ENCODE measurements around the gene AMZ1. TPM values are rescaled to one million over a fixed set of nuclear protein-coding genes. Genes with fewer than 3 reads are reported as not detected.
"Not testable (repeated sequence)": the region's sequence is repeated elsewhere in the genome, so short reads cannot be mapped to it uniquely, and the experiment has no call there.

The AMZ1 gene
- total RNA-seq, 1 donor from 2014 or later: 0.83 TPM

DNA sequence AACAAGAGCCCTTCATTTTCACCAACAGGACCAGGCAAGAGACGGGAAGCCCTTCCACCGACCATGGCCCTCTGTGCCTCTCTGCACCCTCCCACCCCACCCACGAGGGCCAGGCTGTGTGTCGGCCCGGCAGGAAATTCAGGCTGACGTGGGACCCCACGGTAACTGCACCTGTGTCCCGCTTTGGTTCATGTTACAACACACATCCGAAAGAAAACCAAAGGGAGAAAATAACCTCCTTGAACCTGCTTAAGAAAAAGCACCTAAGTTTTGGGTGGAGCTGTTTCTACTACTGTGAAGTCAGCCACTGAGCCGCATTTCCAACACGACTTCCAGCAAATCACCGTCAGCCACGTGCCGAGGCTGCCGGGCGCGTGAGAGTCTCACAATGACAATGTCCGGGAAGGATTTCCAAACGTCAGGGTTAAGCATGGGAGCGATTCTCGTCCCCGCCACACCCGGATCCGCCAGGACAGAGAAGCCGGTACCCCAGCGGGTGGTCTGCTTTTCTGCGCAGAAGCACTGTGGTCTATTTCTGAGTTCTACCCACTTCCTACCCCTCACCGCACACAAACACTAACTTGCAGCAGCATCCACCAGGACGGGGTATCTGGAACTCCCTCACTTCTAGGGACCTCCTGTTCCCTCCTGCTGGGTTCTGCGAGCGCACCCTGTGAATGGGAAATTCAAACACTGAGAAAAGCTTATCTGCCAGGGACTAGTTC lies 36.6 kb downstream of the AMZ1 start:
- ATAC-seq: no peak

GRCh38 chr7:2725178-2726105 lies 37.4 kb downstream of the AMZ1 start:
- no peak for DNase-seq (ENCODE audit: low spot score)

More for the DNA sequence above, 36.6 kb downstream of the AMZ1 start:
- DNase-seq (ENCODE audit: low spot score): no peak

DNA sequence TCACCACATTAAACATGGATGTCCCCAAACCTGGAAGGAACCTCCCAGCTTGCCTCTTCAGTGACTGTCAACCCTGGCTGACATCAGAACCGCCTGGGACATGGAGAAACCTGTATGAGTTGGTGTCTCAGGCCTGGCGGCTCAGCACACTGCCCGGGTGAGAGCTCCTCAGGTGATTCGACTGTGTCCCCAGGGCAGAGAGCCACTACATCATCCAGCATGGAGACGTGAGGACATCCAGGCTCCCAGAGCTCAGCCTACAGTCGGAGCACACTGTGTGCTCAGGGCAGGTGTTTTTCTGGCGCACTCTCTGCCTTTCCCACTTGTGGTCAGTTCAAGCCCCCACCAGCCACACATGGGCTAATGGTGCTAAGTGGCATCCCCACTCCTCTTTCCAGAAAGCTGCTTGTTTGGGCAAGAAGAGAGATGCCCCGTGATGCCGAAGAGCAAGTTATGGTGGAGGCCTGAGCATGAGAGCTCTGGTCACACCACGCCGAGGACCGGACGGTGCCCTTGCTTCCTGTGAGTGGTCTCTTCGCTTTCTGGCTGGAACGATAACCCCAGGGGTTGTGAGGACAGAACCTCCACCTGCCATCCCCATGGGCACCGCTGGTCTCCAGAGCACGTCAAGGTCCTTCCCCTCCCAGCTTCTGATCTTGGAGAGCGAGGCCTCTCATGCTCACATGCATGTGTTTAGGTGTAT lies 38.5 kb downstream of the AMZ1 start:
- DNase-seq (ENCODE audit: low spot score) (no peak), ATAC-seq (no peak)

More at GRCh38 chr7:2725178-2726105, 37.4 kb downstream of the AMZ1 start:
- no peak for ATAC-seq

- ATAC-seq: not testable (repeated sequence)
- peak; percentile 22 for DNase-seq (ENCODE audit: low spot score)
Measured at GRCh38 chr7:2727206-2727605, 39.2 kb downstream of the AMZ1 start.

GRCh38 chr7:2728316-2729030 lies 40.5 kb downstream of the AMZ1 start:
- DNase-seq (ENCODE audit: low spot score) (peak; percentile 38), ATAC-seq (peak; percentile 51)

- DNase-seq (ENCODE audit: low spot score): peak; percentile 42
- ATAC-seq: peak; percentile 56
Measured at GRCh38 chr7:2729031-2729892, 41.3 kb downstream of the AMZ1 start.

GRCh38 chr7:2729893-2730716 lies 42.1 kb downstream of the AMZ1 start:
- ATAC-seq (no peak), DNase-seq (ENCODE audit: low spot score) (peak; percentile 30)

DNA sequence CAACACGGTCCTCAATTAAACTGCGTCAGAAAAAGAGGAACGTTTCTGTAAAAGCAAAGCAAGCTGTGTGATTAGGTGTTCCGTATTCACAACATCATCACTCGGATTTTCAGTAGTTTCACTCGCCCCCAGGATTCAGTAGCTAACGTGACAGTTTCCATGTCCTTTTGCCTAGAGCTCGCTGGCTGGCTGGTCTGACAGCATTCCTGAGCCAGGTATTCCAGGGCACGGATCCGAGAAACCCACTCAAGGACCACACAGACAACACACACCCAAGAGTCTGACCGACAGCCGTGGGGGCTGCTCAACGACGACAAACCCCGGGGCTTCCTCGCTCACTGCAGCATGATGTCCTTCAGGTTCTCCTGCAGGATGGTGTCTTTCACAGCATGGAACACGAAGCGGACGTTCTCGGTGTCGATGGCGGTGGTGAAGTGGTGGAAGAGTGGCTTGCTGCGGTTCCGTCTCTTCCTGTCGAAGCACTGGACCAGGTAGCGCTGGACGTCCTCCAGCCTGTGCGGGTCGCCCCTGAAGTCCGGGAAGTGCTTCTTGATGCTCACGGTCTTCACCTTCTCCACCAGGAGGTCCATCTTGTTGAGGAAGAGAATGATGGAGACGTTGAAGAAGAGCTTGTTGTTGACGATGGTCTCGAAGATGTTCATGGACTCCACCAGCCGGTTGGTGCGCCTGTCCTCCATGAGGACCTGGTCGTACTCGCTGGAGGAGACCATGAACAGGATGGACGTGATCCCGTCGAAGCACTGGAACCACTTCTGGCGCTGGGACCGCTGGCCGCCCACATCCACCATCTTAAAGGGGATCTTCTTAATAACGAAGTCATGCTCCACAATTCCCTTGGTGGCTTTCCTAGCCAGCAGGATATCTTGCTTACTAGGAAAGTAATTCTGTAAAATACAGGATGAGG lies 43.1 kb downstream of the AMZ1 start:
- DNase-seq (ENCODE audit: low spot score): peak; percentile 37
- no peak for ATAC-seq

DNA sequence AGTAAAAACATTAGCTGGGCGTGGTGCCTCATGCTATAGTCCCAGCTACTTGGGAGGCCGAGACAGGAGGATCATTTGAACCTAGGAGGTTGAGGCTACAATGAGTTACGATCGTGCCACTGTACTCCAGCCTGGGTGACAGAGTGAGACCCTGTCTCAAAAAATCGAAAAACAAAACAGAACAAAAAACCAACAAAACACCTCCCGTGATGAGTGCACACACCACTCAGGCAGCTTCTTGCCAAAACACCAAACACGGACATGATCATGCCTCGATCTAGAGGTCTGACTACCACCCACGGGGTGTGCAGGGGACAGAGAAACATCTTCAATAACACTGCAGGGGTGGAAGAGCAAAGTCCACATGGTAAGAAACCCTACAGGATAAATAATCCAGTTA lies 44.4 kb downstream of the AMZ1 start:
- ATAC-seq (no peak), DNase-seq (ENCODE audit: low spot score) (peak; percentile 16)

DNA sequence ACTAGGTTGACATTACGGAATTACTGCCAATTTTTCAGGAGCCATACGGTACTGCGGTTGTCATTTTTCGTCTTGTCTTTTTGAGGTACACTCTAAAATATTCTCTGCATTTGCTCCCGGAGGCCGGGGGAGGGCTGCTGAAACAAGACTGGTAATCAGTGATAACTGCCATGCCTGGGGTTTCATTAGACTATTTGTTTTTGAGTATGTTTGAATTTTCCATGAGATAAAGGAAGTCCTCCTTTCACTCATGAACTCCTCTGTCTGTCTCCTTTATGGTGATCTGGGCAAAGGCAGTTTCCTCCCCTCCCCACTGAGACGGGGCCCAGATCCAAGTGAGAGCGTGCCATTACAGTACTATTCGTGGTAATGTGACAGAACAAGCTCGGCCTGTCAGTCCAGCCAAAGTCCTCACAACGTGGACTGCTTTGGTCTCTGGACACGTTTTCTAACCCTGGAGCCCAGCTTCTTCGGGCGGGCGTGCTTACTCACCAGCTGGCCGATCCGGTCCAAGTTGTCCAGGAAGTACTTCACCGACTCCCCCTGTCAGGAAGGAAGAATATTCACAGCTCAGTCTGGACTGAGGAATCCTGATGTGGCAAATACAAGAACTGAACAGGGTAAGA lies 45.1 kb downstream of the AMZ1 start:
- ATAC-seq (peak; percentile 20), DNase-seq (ENCODE audit: low spot score) (peak; percentile 14)

DNA sequence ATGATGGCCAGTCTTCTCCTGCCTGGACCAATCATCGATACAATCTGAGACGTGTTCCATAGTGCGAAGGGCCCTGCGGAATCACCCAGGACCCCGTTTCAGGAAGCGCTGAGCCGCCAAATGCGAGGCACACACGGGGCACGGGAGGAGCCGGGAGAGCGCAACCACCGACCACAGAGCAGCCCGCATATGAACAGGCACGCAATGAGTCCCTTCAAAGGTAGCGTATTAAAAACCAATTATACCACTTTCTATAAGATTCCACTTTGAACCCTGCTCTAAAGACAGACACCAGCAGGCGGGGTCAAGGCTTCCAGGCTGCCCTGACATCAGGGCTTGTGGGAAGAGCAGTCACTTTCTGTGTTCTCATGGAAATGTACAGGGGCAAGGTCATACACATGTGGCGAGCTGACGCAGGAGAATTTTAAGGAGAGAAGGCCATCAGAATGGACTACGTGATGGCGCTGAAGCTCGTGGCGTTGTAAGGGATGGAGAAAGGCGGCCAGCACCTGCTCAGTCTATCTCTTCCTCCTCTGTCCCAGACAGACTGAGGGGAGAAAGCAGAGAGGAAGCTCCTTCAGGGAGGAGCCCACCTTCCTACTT lies 46.2 kb downstream of the AMZ1 start:
- ATAC-seq: no peak
- DNase-seq (ENCODE audit: low spot score): peak; percentile 24

DNA sequence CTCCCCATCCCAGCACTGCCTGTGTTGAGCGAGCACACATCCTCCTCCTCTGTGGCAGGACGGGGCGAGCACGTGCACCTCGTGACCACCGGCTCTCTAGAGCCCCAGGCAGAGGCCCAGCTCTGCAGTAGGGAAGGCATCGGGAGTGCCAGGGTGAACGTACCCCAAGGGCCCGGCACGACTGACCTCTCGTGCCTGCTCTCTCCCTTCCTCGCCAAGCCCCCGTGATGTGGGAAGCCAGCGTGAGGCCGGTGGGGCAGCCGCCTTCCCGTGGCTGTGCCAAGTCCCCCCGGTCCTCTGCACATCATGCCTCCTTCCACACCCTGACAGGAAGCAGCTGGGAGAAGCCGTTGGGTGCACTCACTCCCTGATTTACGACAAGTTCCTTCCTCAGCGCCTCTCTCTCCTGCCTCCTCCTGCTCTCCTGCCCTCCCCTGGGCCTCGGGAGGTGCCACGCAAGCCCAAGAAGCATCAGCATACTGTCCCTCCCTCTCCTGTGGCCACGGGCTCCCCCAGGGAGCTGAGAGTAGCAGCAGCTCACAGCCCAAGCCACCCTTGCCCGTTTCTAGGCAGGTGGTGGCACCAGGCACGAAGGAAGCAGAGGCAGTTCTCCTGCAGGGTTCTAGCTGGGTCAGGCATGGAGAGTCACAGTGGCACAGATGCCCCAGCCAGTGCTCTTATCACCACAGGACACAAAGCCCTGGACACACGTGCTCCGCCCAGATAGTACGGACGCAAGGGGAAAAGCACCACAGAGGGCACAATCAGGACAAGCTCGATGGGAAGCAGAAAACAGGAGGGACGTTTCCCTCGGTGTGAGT lies 47.0 kb downstream of the AMZ1 start:
- ATAC-seq (peak; percentile 46), DNase-seq (ENCODE audit: low spot score) (peak; percentile 44)

DNA sequence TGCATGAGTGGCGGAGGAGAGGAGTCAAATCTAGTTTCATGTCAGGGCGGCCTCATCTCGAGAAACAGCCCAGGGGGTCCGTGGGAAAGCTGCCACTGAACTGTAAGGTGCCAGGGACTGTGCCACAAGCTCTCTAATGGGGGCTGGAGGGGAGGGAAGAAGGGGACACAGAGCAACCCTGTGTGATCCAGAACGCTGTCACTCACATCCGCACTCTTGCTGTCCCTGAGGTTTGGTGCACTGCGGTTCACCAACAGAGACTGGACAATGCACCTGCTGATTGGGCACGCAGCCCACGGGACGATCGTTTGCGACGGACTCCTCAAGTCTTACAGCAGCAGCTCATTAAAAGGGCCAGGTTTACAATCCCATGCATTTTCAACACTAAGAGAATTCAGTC lies 47.7 kb downstream of the AMZ1 start:
- no peak for ATAC-seq
- peak; percentile 34 for DNase-seq (ENCODE audit: low spot score)

DNA sequence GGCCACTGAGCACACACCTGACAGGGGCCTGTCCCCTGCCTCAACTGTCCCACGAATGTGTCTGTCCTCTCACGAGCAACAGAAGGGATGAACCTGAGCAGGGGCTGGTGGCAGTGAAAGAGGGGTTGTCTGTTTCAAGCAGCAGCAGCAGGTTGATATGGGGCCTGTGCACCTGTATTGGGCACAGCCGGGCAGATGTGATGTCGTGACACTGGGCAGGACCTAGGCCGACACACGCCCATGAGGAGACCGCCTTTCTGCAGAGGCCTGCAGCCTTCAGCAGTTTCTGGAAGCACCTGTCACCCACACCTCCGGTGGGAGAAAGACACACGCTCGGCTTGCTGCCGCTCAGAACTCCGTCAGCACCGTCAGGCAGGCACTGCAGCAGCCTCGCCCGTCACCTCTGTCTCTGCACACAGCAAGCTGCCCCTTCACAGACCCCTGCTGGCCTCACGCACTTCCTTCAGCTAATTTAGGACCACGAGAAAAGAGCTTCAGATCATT lies 48.5 kb downstream of the AMZ1 start:
- DNase-seq (ENCODE audit: low spot score) (peak; percentile 35), ATAC-seq (no peak)

GRCh38 chr7:2737005-2737743 lies 49.2 kb downstream of the AMZ1 start:
- DNase-seq (ENCODE audit: low spot score): peak; percentile 24
- ATAC-seq: not testable (repeated sequence)

Data from left lobe of liver (tissue), 2 donors.